Glutamatergic neuron (in vitro differentiated cells): ENCODE measurements around the gene SPEM3. TPM values are rescaled to one million over a fixed set of nuclear protein-coding genes. Genes with fewer than 3 reads are reported as not detected.

Source experiments
- total RNA-seq: library from RNA; stranded (reverse); fragmentation: NEBNext Ultra II Directional; extraction: Animal tissue kit (Norgen Biotek cat#: 25700); gene quantifications from one replicate; pipeline ENCODE4 v1.2.1, GENCODE V29; 2021; ENCODE audit not compliant: unreplicated experiment

SPEM3 gene
- total RNA-seq, 1 donor from 2014 or later = not detected

Other genes starting within 250 kb of the SPEM3 start
- gene ASGR1, start 249.5 kb upstream of the SPEM3 start, total RNA-seq = 29.0 TPM
- 157 TPM for gene DLG4, start 209.0 kb upstream of the SPEM3 start, total RNA-seq
- 375 TPM for gene ACADVL, start 208.9 kb upstream of the SPEM3 start, total RNA-seq
- gene DVL2, start 194.3 kb upstream of the SPEM3 start, total RNA-seq = 79.1 TPM
- 72.3 TPM for gene PHF23, start 189.4 kb upstream of the SPEM3 start, total RNA-seq
- gene GABARAP, start 186.4 kb upstream of the SPEM3 start, total RNA-seq = 908 TPM
- gene CTDNEP1, start 177.1 kb upstream of the SPEM3 start, total RNA-seq = 185 TPM
- gene ELP5, start 176.6 kb upstream of the SPEM3 start, total RNA-seq = 34.1 TPM
- gene CLDN7, start 166.4 kb upstream of the SPEM3 start, total RNA-seq = 0.44 TPM
- 0.42 TPM for gene SLC2A4, start 147.1 kb upstream of the SPEM3 start, total RNA-seq
- gene YBX2, start 134.2 kb upstream of the SPEM3 start, total RNA-seq = 1.3 TPM
- 347 TPM for gene EIF5A, start 121.2 kb upstream of the SPEM3 start, total RNA-seq
- gene GPS2, start 113.5 kb upstream of the SPEM3 start, total RNA-seq = 98.3 TPM
- 97.6 TPM for gene NEURL4, start 99.5 kb upstream of the SPEM3 start, total RNA-seq
- not detected for gene ACAP1, start 92.3 kb upstream of the SPEM3 start, total RNA-seq
- 2.2 TPM for gene KCTD11, start 76.7 kb upstream of the SPEM3 start, total RNA-seq
- not detected for gene TMEM95, start 73.7 kb upstream of the SPEM3 start, total RNA-seq
- 0.34 TPM for gene TNK1, start 47.8 kb upstream of the SPEM3 start, total RNA-seq
- 78.1 TPM for gene PLSCR3, start 34.3 kb upstream of the SPEM3 start, total RNA-seq
- 51.6 TPM for gene TMEM256, start 24.8 kb upstream of the SPEM3 start, total RNA-seq
- gene NLGN2, start 21.0 kb upstream of the SPEM3 start, total RNA-seq = 90.8 TPM
- gene SPEM1, start 8.5 kb upstream of the SPEM3 start, total RNA-seq = not detected
- not detected for gene SPEM2, start 3.2 kb upstream of the SPEM3 start, total RNA-seq
- gene TMEM102, start 6.6 kb downstream of the SPEM3 start, total RNA-seq = 0.42 TPM
- gene FGF11, start 10.7 kb downstream of the SPEM3 start, total RNA-seq = 4.8 TPM
- gene CHRNB1, start 16.2 kb downstream of the SPEM3 start, total RNA-seq = 16.4 TPM
- 25.1 TPM for gene ZBTB4, start 50.8 kb downstream of the SPEM3 start, total RNA-seq
- 0.34 TPM for gene SLC35G6, start 52.6 kb downstream of the SPEM3 start, total RNA-seq
- 200 TPM for gene POLR2A, start 55.5 kb downstream of the SPEM3 start, total RNA-seq
- 0.83 TPM for gene TNFSF12, start 120.2 kb downstream of the SPEM3 start, total RNA-seq
- not detected for gene TNFSF13, start 129.9 kb downstream of the SPEM3 start, total RNA-seq
- 66.4 TPM for gene SENP3, start 133.1 kb downstream of the SPEM3 start, total RNA-seq
- not detected for gene CD68, start 150.8 kb downstream of the SPEM3 start, total RNA-seq
- gene MPDU1, start 155.0 kb downstream of the SPEM3 start, total RNA-seq = 60.2 TPM
- gene SOX15, start 161.2 kb downstream of the SPEM3 start, total RNA-seq = 1.7 TPM
- 108 TPM for gene FXR2, start 186.0 kb downstream of the SPEM3 start, total RNA-seq
- 97.3 TPM for gene SAT2, start 199.0 kb downstream of the SPEM3 start, total RNA-seq
- not detected for gene SHBG, start 201.3 kb downstream of the SPEM3 start, total RNA-seq
- 11.3 TPM for gene ATP1B2, start 222.1 kb downstream of the SPEM3 start, total RNA-seq